Mesenchymal stem cell (in vitro differentiated cells and primary cell): Measurements from ENCODE around the gene GMPR.

ENCODE experiments used
- DNase-seq: peaks from one replicate; pipeline ENCODE4 v3.0.0-alpha.2; 2013
- H2AFZ ChIP-seq: one replicate; pipeline ENCODE4 v1.6.1; 2013; ENCODE audit warnings: low read depth, mild to moderate bottlenecking, control low read depth, inconsistent platforms, low read length, moderate library complexity
- H2AK5ac ChIP-seq: 2 replicates; pipeline ENCODE4 v1.6.1; 2013; ENCODE audit warnings: low read length, moderate library complexity, mild to moderate bottlenecking, inconsistent platforms; ENCODE audit not compliant: severe bottlenecking
- H2BK120ac ChIP-seq: one replicate; pipeline ENCODE4 v1.6.1; 2013; ENCODE audit warnings: low read depth, mild to moderate bottlenecking, inconsistent platforms, low read length, moderate library complexity
- H2BK12ac ChIP-seq, 2 experiments: one replicate each; pipeline ENCODE4 v1.6.1; 2013; ENCODE audit warnings: inconsistent platforms in 2 of 2, low read length in 2 of 2, mild to moderate bottlenecking in 2 of 2, moderate library complexity in 2 of 2, control low read depth in 1 of 2
- H2BK15ac ChIP-seq: one replicate; pipeline ENCODE4 v1.6.1; 2013; ENCODE audit warnings: mild to moderate bottlenecking, low read depth, inconsistent platforms; ENCODE audit not compliant: poor library complexity, severe bottlenecking
- H2BK5ac ChIP-seq: 2 replicates; pipeline ENCODE4 v1.6.1; 2013; ENCODE audit warnings: low read depth, mild to moderate bottlenecking, low read length, control low read depth, inconsistent platforms; ENCODE audit not compliant: poor library complexity, severe bottlenecking
- H3K14ac ChIP-seq, 2 experiments: one replicate each; pipeline ENCODE4 v1.6.1; 2013; ENCODE audit warnings: inconsistent platforms in 2 of 2, low read length in 2 of 2, control low read depth in 1 of 2, mild to moderate bottlenecking in 1 of 2, moderate library complexity in 1 of 2
- H3K18ac ChIP-seq, 2 experiments: one replicate each; pipeline ENCODE4 v1.6.1; 2013; ENCODE audit warnings: inconsistent platforms in 2 of 2, low read length in 2 of 2, control low read depth in 1 of 2, low read depth in 1 of 2, mild to moderate bottlenecking in 1 of 2
- H3K23ac ChIP-seq, 2 experiments: one replicate each; pipeline ENCODE4 v1.6.1; 2013; ENCODE audit warnings: inconsistent platforms in 2 of 2, low read length in 2 of 2, mild to moderate bottlenecking in 2 of 2, moderate library complexity in 2 of 2, control low read depth in 1 of 2
- H3K27ac ChIP-seq: 2 replicates; pipeline ENCODE4 v1.5.1; 2013; ENCODE audit warnings: mild to moderate bottlenecking, moderate library complexity, low read length, control low read depth, inconsistent platforms; ENCODE audit not compliant: poor library complexity, severe bottlenecking
- H3K27me3 ChIP-seq, 2 experiments: 2 replicates each; pipeline versions ENCODE4 v1.6.1 to v1.7.0; 2013; ENCODE audit warnings: low read length in 2 of 2, mild to moderate bottlenecking in 2 of 2, moderate library complexity in 2 of 2, control low read depth in 1 of 2, inconsistent platforms in 1 of 2; ENCODE audit not compliant: control insufficient read depth in 1 of 2, insufficient read depth in 1 of 2
- H3K36me3 ChIP-seq, 2 experiments: 2 replicates each; pipeline versions ENCODE4 v1.6.1 to v1.7.0; 2013; ENCODE audit warnings: low read length in 2 of 2, control low read depth in 1 of 2, inconsistent platforms in 1 of 2, low read depth in 1 of 2, mild to moderate bottlenecking in 1 of 2; ENCODE audit not compliant: insufficient read depth in 2 of 2, control insufficient read depth in 1 of 2
- H3K4ac ChIP-seq, 2 experiments: one replicate each; pipeline ENCODE4 v1.6.1; 2013; ENCODE audit warnings: inconsistent platforms in 2 of 2, low read length in 2 of 2, mild to moderate bottlenecking in 2 of 2, moderate library complexity in 2 of 2, control low read depth in 1 of 2, low read depth in 1 of 2
- H3K4me1 ChIP-seq: 2 replicates; pipeline ENCODE4 v1.6.1; 2013; ENCODE audit warnings: low read depth, low read length, control low read depth; ENCODE audit not compliant: control insufficient read depth, insufficient read depth
- H3K4me2 ChIP-seq: 2 replicates; pipeline ENCODE4 v1.6.1; 2013; ENCODE audit warnings: low read length, mild to moderate bottlenecking, inconsistent platforms; ENCODE audit not compliant: poor library complexity, severe bottlenecking
- H3K4me3 ChIP-seq, 2 experiments: 2 replicates each; pipeline versions ENCODE4 v1.5.1 to v1.7.0; 2013; ENCODE audit warnings: low read length in 2 of 2, mild to moderate bottlenecking in 2 of 2, control low read depth in 1 of 2, low read depth in 1 of 2; ENCODE audit not compliant: insufficient read depth in 1 of 2
- H3K79me1 ChIP-seq: replicated peaks from 2 replicates; pipeline ENCODE4 v1.6.1; 2013; ENCODE audit warnings: mild to moderate bottlenecking, control low read depth, low read length, inconsistent platforms; ENCODE audit not compliant: poor library complexity, severe bottlenecking
- H3K9ac ChIP-seq: 2 replicates; pipeline ENCODE4 v1.7.0; 2013; ENCODE audit warnings: mild to moderate bottlenecking, low read length, moderate library complexity
- H3K9me3 ChIP-seq: 2 replicates; pipeline ENCODE4 v1.7.0; 2013; ENCODE audit warnings: mild to moderate bottlenecking, low read length; ENCODE audit not compliant: control insufficient read depth
- H4K8ac ChIP-seq: one replicate; pipeline ENCODE4 v1.6.1; 2013; ENCODE audit warnings: inconsistent platforms, mild to moderate bottlenecking, low read length, moderate library complexity
- H4K91ac ChIP-seq: one replicate; pipeline ENCODE4 v1.6.1; 2013; ENCODE audit warnings: mild to moderate bottlenecking, low read length, inconsistent platforms
- WGBS: methylation state at CpG from one replicate; pipeline ENCODE4 v1.1.7; 2013; ENCODE audit warnings: mixed read lengths; 5-methylcytosine and 5-hydroxymethylcytosine counted together

GMPR gene

GRCh38 chr6:16332175-16332542, 93.8 kb downstream of the GMPR start:
- peak overlapping the region in 1 of 2 experiments; percentile 47 for H2BK12ac ChIP-seq
- H3K23ac ChIP-seq = no peak overlapping the region
- no peak overlapping the region for H2AFZ ChIP-seq
- H3K4me1 ChIP-seq = peaks cover 17% of the 10 kb centered on the region
- H3K9me3 ChIP-seq = no peaks in the 10 kb centered on the region
- no peak overlapping the region for H4K8ac ChIP-seq
- peaks cover 9% of the 10 kb centered on the region for H3K79me1 ChIP-seq
- H3K4ac ChIP-seq = no peak overlapping the region
- H3K4me3 ChIP-seq = peak overlapping the region in 1 of 2 experiments; percentile 28
- H3K4me2 ChIP-seq = no peak overlapping the region
- no peak overlapping the region for H4K91ac ChIP-seq
- H3K36me3 ChIP-seq = peaks cover 0 to 9% of the 10 kb centered on the region in 2 experiments
- WGBS = 15% methylated on average over 7 of the region's 7 CpGs
- H3K9ac ChIP-seq = peak overlapping the region; percentile 73
- H3K27me3 ChIP-seq = no peaks in the 10 kb centered on the region
- no peak overlapping the region for H3K27ac ChIP-seq
- H3K14ac ChIP-seq = no peak overlapping the region
- H2BK120ac ChIP-seq = no peak overlapping the region
- no peak overlapping the region for H2AK5ac ChIP-seq
- H2BK5ac ChIP-seq = no peak overlapping the region
- H3K18ac ChIP-seq = peak overlapping the region in 1 of 2 experiments; percentile 37
- peak overlapping the region; percentile 15 for H2BK15ac ChIP-seq
- peak; percentile 86 for DNase-seq

- Histone ChIP-seq H3K9me3 (no peaks in the 10 kb centered on the region), H3K18ac (peak overlapping the region in 1 of 2 experiments; percentile 21), H3K23ac (no peak overlapping the region), H3K36me3 (no peaks in the 10 kb centered on the region), H3K4me3 (no peak overlapping the region), H2BK12ac (peak overlapping the region in 1 of 2 experiments; percentile 67), H2AFZ (no peak overlapping the region), H3K4me2 (no peak overlapping the region), H3K79me1 (peaks cover 9% of the 10 kb centered on the region), H4K91ac (no peak overlapping the region), H3K9ac (no peak overlapping the region), H2BK120ac (no peak overlapping the region), H2BK15ac (no peak overlapping the region), H2AK5ac (no peak overlapping the region), H4K8ac (no peak overlapping the region), H2BK5ac (no peak overlapping the region), H3K27me3 (no peaks in the 10 kb centered on the region), H3K14ac (no peak overlapping the region), H3K4me1 (peaks cover 20% of the 10 kb centered on the region), H3K27ac (no peak overlapping the region), H3K4ac (no peak overlapping the region)
- WGBS = 67% methylated on average over 2 of the region's 3 CpGs
- peak; percentile 71 for DNase-seq
These were observed 95.2 kb downstream of the GMPR start for GRCh38 chr6:16333580-16333979.

GRCh38 chr6:16334671-16335070, 96.3 kb downstream of the GMPR start:
- Histone ChIP-seq H2BK120ac (no peak overlapping the region), H3K4me2 (no peak overlapping the region), H2BK12ac (peak overlapping the region in 1 of 2 experiments; percentile 19), H3K23ac (no peak overlapping the region), H3K4ac (no peak overlapping the region), H4K91ac (no peak overlapping the region), H3K79me1 (peaks cover 9% of the 10 kb centered on the region), H2AFZ (no peak overlapping the region), H3K9me3 (no peaks in the 10 kb centered on the region), H3K14ac (no peak overlapping the region), H3K27me3 (no peaks in the 10 kb centered on the region), H3K18ac (peak overlapping the region; percentile 50 to 58), H4K8ac (no peak overlapping the region), H3K9ac (no peak overlapping the region), H2BK5ac (no peak overlapping the region), H3K4me1 (peaks cover 24% of the 10 kb centered on the region), H2AK5ac (peak overlapping the region; percentile 60), H3K27ac (peak overlapping the region; percentile 19), H2BK15ac (no peak overlapping the region), H3K4me3 (no peak overlapping the region), H3K36me3 (no peaks in the 10 kb centered on the region)
- WGBS = 6% methylated on average over 3 of the region's 3 CpGs
- peak; percentile 95 for DNase-seq

GRCh38 chr6:16335176-16335575, 96.8 kb downstream of the GMPR start:
- 87% methylated on average over 8 of the region's 10 CpGs for WGBS

More at GRCh38 chr6:16335176-16335575, 96.8 kb downstream of the GMPR start:
- Histone ChIP-seq H3K23ac (peak overlapping the region in 1 of 2 experiments; percentile 47), H2AK5ac (peak overlapping the region; percentile 60), H2AFZ (no peak overlapping the region), H2BK5ac (no peak overlapping the region), H3K4me3 (no peak overlapping the region), H3K18ac (peak overlapping the region; percentile 50 to 58), H3K14ac (no peak overlapping the region), H4K91ac (peak overlapping the region; percentile 15), H3K27ac (peak overlapping the region; percentile 19), H2BK15ac (no peak overlapping the region), H2BK12ac (peak overlapping the region in 1 of 2 experiments; percentile 19), H3K4ac (peak overlapping the region; percentile 73 to 86), H3K27me3 (no peaks in the 10 kb centered on the region), H3K4me2 (no peak overlapping the region), H3K36me3 (no peaks in the 10 kb centered on the region), H3K9me3 (no peaks in the 10 kb centered on the region), H3K4me1 (peaks cover 24% of the 10 kb centered on the region), H4K8ac (no peak overlapping the region), H2BK120ac (no peak overlapping the region), H3K79me1 (peaks cover 7% of the 10 kb centered on the region), H3K9ac (no peak overlapping the region)
- no peak for DNase-seq
